Hepatocyte (in vitro differentiated cells): ENCODE data around the gene PAM. TPM values are rescaled to one million over a fixed set of nuclear protein-coding genes. Genes with fewer than 3 reads are reported as not detected.

ENCODE experiments used
- DNase-seq: peaks from one replicate; pipeline ENCODE4 v3.0.0-alpha.2; 2016; ENCODE audit warnings: low spot score
- H2AFZ ChIP-seq: fragments of 200-600 bp; sonication (generic); 2 replicates; pipeline ENCODE4 v1.6.0; 2016; ENCODE audit warnings: antibody characterized with exemption, mild to moderate bottlenecking
- H3K27ac ChIP-seq: fragments of 200-600 bp; sonication (generic); 2 replicates; pipeline ENCODE4 v1.5.1; 2016; ENCODE audit warnings: mild to moderate bottlenecking
- H3K27me3 ChIP-seq: fragments of 200-600 bp; sonication (generic); 2 replicates; pipeline ENCODE4 v1.6.1; 2016
- H3K36me3 ChIP-seq: fragments of 200-600 bp; sonication (generic); replicated peaks from 2 replicates; pipeline ENCODE4 v1.5.1; 2016; ENCODE audit warnings: low read depth; ENCODE audit not compliant: insufficient read depth
- H3K4me1 ChIP-seq: fragments of 200-600 bp; sonication (generic); 2 replicates; pipeline ENCODE4 v1.5.1; 2016; ENCODE audit warnings: mild to moderate bottlenecking, moderate library complexity; ENCODE audit not compliant: insufficient read depth
- H3K4me2 ChIP-seq: fragments of 200-600 bp; sonication (generic); 2 replicates; pipeline ENCODE4 v1.6.0; 2016
- H3K4me3 ChIP-seq: fragments of 200-600 bp; sonication (generic); 2 replicates; pipeline ENCODE4 v1.5.1; 2016; ENCODE audit warnings: mild to moderate bottlenecking
- H3K79me2 ChIP-seq: fragments of 200-600 bp; sonication (generic); 2 replicates; pipeline ENCODE4 v1.6.0; 2017; ENCODE audit warnings: mild to moderate bottlenecking
- H3K9me2 ChIP-seq: fragments of 200-600 bp; sonication (generic); replicated peaks from 2 replicates; pipeline ENCODE4 v1.6.0; 2017; ENCODE audit warnings: mild to moderate bottlenecking; ENCODE audit not compliant: insufficient read depth
- H3K9me3 ChIP-seq: fragments of 200-600 bp; sonication (generic); 2 replicates; pipeline ENCODE4 v1.5.1; 2016; ENCODE audit warnings: low read depth, mild to moderate bottlenecking
- H4K20me1 ChIP-seq: fragments of 200-600 bp; sonication (generic); 2 replicates; pipeline ENCODE4 v1.6.0; 2016; ENCODE audit warnings: mild to moderate bottlenecking; ENCODE audit not compliant: insufficient read depth, poor library complexity, severe bottlenecking
- CTCF ChIP-seq: fragments of 200-600 bp; sonication (generic); IDR thresholded peaks from 2 replicates; pipeline ENCODE4 v1.5.1; 2016; ENCODE audit warnings: antibody characterized with exemption, mild to moderate bottlenecking; ENCODE audit not compliant: poor library complexity
- EZH2 ChIP-seq: fragments of 200-600 bp; sonication (generic); IDR thresholded peaks from 2 replicates; pipeline ENCODE4 v1.6.1; 2016; ENCODE audit warnings: antibody characterized with exemption, mild to moderate bottlenecking, borderline replicate concordance
- EZH2phosphoT487 ChIP-seq: fragments of 200-600 bp; sonication (generic); IDR thresholded peaks from one replicate; pipeline ENCODE4 v1.6.1; 2018; ENCODE audit warnings: antibody characterized with exemption, mild to moderate bottlenecking, low read depth, moderate library complexity; ENCODE audit not compliant: unreplicated experiment, severe bottlenecking
- WGBS: methylation state at CpG from one replicate; pipeline ENCODE4 v1.1.6; 2016; ENCODE audit warnings: low lambda C conversion rate; ENCODE audit errors: missing lambda C conversion rate; 5-methylcytosine and 5-hydroxymethylcytosine counted together
- polyA plus RNA-seq: library from polyadenylated mRNA; unstranded; fragments of >200 nt; fragmentation: Nextera tagmentation; extraction: Ambion mirVana; gene quantifications from 2 replicates; pipeline ENCODE4 v1.2.1, GENCODE V29; 2016
- total RNA-seq: library from RNA; depleted of rRNA; stranded (reverse); fragments of >200 nt; gene quantifications from 2 replicates; pipeline ENCODE4 v1.2.3, GENCODE V29; 2014

Gene PAM
- total and polyA plus RNA-seq, 2 experiments from 2014 or later, result 118 to 158 TPM

GRCh38 chr5:102798104-102798785 lies 43.1 kb downstream of the PAM start:
- Histone ChIP-seq H3K27ac (no peak overlapping the region), H3K4me1 (peaks cover 3% of the 10 kb centered on the region), H3K9me2 (no peaks in the 10 kb centered on the region), H3K4me3 (no peak overlapping the region), H3K79me2 (no peaks in the 10 kb centered on the region), H3K4me2 (no peak overlapping the region), H3K27me3 (no peaks in the 10 kb centered on the region), H2AFZ (no peak overlapping the region), H3K9me3 (no peaks in the 10 kb centered on the region), H4K20me1 (no peaks in the 10 kb centered on the region), H3K36me3 (no peaks in the 10 kb centered on the region)
- TF ChIP-seq EZH2phosphoT487 (no peak), CTCF (no peak), EZH2 (no peak)
- 90% methylated on average over 5 of the region's 5 CpGs for WGBS
- DNase-seq, result no peak

GRCh38 chr5:102799017-102799416 lies 43.9 kb downstream of the PAM start:
- H3K36me3 ChIP-seq, result no peaks in the 10 kb centered on the region
- 59% methylated on average over 2 of the region's 2 CpGs for WGBS
- no peak overlapping the region for H3K27ac ChIP-seq
- H4K20me1 ChIP-seq, result no peaks in the 10 kb centered on the region
- no peaks in the 10 kb centered on the region for H3K27me3 ChIP-seq
- no peak overlapping the region for H3K4me3 ChIP-seq
- no peak overlapping the region for H2AFZ ChIP-seq
- no peak for TF ChIP-seq EZH2
- TF ChIP-seq EZH2phosphoT487, result no peak
- no peak for TF ChIP-seq CTCF
- H3K9me3 ChIP-seq, result no peaks in the 10 kb centered on the region
- no peak overlapping the region for H3K4me2 ChIP-seq
- no peaks in the 10 kb centered on the region for H3K9me2 ChIP-seq
- DNase-seq, result no peak
- no peaks in the 10 kb centered on the region for H3K79me2 ChIP-seq
- H3K4me1 ChIP-seq, result peaks cover 3% of the 10 kb centered on the region

- Histone ChIP-seq H3K4me3 (no peak overlapping the region), H3K79me2 (no peaks in the 10 kb centered on the region), H2AFZ (no peak overlapping the region), H3K4me1 (peaks cover under 1% of the 10 kb centered on the region), H3K27me3 (no peaks in the 10 kb centered on the region), H3K9me2 (no peaks in the 10 kb centered on the region), H3K4me2 (no peak overlapping the region), H3K9me3 (no peaks in the 10 kb centered on the region), H3K36me3 (no peaks in the 10 kb centered on the region), H3K27ac (no peak overlapping the region), H4K20me1 (no peaks in the 10 kb centered on the region)
- DNase-seq, result no peak
- TF ChIP-seq EZH2 (no peak), CTCF (no peak), EZH2phosphoT487 (no peak)
- WGBS, result 84% methylated on average over 2 of the region's 2 CpGs
Measured at GRCh38 chr5:102800427-102800826, 45.3 kb downstream of the PAM start.
